ENCODE data around the gene OR52A5. TPM values are rescaled to one million over a fixed set of nuclear protein-coding genes. Genes with fewer than 3 reads are reported as not detected.
A peak's percentile ranks its signal among the peaks of the same experiment; 100 is the strongest.
"Not testable (repeated sequence)": the region's sequence is repeated elsewhere in the genome, so short reads cannot be mapped to it uniquely, and the experiment has no call there.

Gene OR52A5
- total RNA-seq: not detected

DNA sequence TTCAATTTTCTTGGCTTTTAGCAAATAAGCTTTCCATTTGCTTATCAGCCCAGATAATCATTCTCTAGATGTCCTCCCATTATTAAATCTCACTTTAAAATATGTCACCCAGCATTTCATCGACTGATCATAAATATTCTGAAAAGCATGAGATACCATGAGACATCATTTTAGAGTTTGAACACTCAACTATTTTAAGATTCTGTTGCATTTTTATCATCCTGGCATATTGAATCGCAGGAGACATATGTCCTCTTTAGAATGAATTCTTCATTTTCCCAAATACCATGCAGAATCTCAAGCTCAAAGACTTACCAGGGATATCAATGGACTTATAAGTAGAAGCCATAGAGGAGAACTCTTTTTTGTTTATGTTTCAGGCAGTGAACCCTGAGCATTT lies at the start of gene OR52A5:
Gene OR52A5 (minus strand): TSS at position 361 of the 400 bp plus-strand sequence. CDS start 5,714 bp downstream, outside the sequence.
- no peak for ATAC-seq

- ATAC-seq: no peak
These were observed 40.1 kb upstream of the OR52A5 start for GRCh38 chr11:5178046-5178837.

DNA sequence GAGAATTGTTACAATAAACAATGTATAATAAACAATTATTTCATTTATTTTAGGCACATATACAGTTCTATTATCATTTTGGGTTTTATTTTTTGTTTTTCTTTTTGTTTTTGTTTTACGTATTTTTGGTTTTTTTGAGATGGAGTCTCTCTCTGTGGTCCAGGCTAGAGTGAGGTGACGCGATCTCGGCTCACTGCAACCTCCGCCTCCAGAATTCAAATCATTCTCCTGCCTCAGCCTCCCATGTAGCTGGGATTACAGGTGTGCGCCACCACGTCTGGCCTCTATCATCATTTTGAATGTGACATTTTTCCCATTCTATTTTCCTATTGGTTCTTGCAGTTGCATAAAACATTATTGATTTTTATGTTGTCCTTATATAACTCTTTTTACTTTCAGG lies 36.8 kb upstream of the OR52A5 start:
- ATAC-seq: no peak

- ATAC-seq: no peak
These were observed 33.7 kb upstream of the OR52A5 start for GRCh38 chr11:5171856-5172255.

DNA sequence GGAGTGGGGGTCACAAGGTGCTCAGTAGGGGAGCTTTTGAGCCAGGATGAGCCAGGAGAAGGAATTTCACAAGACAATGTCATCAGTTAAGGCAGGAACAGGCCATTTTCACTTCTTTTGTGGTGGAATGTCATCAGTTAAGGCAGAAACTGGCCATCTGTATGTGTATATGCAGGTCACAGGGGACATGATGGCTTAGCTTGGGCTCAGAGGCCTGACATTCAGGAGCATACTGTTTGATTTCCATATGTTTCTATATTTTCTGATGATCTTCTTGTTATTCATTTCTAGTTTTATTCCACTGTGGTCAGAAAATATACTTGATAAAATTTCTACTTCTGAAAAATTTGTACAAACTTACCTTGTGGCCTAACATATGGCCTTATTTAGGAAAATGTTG lies 27.7 kb upstream of the OR52A5 start:
- not testable (repeated sequence) for ATAC-seq

DNA sequence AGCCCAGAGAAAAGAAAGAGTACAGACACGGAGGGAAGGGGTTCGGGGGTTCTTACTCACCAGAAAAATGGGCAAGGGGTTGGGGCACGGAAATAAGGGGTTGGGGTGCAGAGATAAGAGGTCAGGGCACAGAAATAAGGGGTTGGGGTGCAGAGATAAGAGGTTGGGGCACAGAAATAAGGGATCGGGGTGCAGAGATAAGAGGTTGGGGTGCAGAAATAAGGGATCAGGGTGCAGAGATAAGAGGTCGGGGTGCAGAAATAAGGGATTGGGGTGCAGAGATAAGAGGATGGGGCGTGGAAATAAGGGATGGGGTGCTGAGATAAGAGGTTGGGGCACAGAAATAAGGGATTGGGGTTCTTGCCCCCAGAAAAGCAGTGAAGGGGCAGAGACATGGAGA lies 26.7 kb upstream of the OR52A5 start:
- not testable (repeated sequence) for ATAC-seq

GRCh38 chr11:5161045-5161444 lies 22.9 kb upstream of the OR52A5 start:
- not testable (repeated sequence) for ATAC-seq

DNA sequence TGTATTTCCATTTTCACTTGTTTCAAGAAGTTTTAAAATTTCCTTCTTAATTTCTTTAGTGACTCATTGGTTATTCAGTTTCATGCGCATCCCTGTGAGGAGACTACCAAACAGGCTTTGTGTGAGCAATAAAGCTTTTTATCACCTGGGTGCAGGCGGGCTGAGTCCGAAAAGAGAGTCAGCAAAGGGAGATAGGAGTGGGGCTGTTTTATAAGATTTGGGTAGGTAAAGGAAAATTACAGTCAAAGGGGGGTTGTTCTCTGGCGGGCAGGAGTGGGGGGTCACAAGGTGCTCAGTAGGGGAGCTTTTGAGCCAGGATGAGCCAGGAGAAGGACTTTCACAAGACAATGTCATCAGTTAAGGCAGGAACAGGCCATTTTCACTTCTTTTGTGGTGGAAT lies 22.1 kb upstream of the OR52A5 start:
- not testable (repeated sequence) for ATAC-seq

- ATAC-seq: no peak
These were observed 21.6 kb upstream of the OR52A5 start for GRCh38 chr11:5159806-5160205.

DNA sequence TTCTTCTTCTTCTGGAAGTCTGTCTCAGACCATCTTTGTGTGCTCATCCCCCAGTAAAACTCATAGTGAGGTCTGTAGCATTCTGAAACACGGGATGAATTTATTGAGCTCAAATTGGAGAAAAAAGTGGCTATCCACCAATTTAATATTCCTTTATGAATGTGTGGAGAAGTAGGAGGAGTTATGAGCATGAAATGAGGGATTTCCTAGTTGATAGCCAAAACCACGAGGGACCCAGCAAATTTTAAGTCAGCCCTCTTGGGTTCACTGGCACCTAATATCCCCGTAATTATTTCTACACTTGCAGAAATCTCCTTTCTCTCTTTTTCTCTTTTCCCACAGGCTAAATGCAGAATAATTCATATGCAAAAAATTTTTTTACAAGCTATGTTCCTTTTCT lies 16.5 kb upstream of the OR52A5 start, which contains the start of gene OR52A1:
Gene OR52A1 (minus strand): TSS at position 101 of the 400 bp plus-strand sequence. CDS start 2,388 bp downstream, outside the sequence.
- no peak for ATAC-seq

GRCh38 chr11:5153574-5154431 lies 15.6 kb upstream of the OR52A5 start:
- ATAC-seq: no peak

DNA sequence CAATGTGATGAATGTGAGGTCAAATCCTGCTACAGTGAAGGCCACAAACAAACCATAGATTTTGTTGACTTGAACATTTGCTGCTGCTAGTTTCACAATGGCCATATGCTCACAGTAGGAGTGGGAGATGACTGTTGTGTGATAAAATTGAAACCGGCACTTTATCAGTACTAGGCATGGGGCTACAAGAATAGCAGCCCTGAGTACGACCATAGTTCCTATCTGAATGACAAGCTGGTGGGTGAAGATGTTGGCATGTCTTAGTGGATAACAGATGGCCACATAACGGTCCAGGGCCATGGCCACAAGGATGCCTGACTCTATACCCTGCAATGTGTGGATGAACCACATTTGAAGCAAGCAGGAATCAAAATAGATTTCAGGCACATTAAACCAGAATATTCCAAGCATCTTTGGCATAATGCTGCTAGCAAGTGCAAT lies 13.6 kb upstream of the OR52A5 start:
- no peak for ATAC-seq

DNA sequence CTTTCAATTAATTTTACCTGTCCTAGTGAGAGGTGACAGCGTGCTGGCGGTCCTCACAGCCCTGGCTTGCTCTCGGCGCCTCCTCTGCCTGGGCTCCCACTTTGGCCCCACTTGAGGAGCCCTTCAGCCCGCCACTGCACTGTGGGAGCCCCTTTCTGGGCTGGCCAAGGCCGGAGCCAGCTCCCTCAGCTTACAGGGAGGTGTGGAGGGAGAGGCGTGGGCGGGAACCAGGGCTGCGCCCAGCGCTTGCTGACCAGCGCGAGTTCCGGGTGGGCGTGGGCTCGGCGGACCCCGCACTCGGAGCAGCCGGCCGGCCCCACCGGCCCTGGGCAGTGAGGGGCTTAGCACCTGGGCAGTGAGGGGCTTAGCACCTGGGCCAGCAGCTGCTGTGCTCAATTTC lies 6.0 kb upstream of the OR52A5 start:
- not testable (repeated sequence) for ATAC-seq

DNA sequence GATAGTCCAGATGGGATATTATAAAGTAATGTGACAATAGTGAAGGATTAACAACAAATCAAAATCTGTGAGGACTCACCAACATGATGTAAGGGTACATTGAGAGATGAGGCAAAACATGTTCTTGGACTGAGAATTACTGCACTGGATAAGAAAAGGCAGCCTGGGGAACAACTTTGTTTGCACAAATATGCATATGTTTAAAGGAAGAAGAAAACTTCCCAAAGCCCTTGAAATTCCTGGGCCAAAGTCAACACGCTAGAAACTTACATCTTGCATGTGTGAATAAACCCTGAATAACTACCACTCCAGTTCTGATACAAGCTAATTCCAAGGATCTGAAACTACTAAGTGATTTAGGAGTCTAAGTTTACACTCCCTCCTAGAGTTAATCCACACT lies 1.1 kb downstream of the OR52A5 start:
- no peak for ATAC-seq

- no peak for ATAC-seq
These were observed 1.9 kb downstream of the OR52A5 start for GRCh38 chr11:5136261-5136660.

- no peak for ATAC-seq
These were observed 6.4 kb downstream of the OR52A5 start for GRCh38 chr11:5131584-5132335.

GRCh38 chr11:5129457-5129877 lies 8.7 kb downstream of the OR52A5 start:
- no peak for ATAC-seq

DNA sequence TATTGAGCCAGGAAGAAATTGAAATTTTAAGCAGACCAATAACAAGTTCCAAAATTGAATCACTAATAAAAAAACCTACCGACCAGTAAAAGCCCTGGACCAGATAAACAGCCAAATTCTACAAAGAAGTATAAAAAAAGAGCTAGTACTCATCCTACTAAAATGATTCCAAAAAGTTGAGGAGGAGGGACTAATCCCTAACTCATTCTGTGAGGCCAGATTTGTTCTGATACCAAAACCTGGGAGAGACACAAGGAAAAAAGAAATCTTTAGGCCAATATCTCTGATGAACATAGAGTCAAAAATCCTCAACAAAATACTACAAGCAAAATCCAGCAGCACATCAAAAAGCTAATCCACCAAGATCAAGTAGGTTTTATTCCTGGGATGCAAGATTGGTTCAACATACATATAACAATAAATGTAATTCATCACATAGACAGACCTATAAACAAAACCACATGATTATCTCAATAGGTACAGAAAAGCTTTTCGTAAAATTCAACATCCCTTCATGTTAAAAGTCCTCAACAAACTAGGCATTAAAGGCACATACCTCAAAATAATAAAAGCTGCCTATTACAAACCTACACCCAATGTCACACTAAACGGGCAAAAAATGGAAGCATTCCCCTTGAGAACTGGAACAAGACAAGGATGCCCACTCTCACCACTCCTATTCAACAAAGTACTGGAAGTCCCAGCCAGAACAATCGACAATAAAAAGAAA lies 13.1 kb downstream of the OR52A5 start:
- ATAC-seq: no peak

DNA sequence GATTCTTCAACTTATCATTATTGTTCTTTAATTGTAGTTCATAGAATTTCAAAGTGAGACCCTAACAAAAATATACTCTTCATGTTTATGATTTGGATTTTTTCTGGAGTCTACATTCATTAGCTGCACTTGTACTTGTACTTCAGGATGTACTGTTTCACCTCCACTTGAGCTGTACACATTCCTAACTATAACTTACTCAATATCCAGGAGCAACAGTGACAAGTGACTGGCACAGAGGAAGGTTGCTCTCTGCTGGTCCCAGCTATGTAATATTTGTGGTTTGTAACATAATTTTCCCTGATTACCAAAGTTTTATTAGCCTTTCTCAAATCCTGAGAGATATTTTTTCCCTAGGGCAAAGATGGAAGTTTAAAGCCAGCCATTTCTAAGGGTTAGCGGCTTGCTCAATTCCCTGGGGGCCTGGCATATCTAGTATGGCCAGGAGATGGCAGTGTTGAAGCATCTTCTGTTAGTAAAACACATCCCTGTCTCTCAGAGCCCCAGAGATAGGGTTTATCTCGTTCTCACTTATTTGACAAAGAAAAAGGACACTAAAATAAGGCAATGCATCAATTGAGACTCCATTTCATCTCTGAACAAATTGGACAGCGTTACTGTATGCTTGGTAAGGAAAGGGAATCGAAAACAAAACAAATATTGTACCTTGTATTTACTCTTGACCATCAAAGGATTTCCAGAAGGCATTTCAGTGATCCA lies 14.2 kb downstream of the OR52A5 start:
- ATAC-seq: peak; percentile 73

- no peak for ATAC-seq
These were observed 19.3 kb downstream of the OR52A5 start for GRCh38 chr11:5118893-5119292.

DNA sequence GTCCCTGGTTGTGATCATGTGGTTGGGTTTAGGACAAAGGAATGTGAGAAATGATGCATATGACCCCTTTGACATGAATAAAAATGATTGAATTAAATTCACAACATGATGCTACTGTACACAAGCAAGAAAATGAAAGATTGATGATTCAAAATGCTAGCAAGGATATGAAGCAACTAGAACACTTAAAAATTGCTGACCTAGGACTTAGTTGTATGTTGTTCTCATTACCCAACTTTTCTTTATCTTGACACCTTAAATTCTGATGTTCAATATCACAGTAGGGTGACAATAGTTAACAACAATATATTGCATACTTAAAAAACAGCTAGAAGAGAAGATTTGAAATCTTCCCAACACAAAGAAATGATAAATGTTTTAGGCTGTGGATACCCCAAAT lies 20.6 kb downstream of the OR52A5 start:
- ATAC-seq: no peak

All from esophagus mucosa (tissue), 1 donor.